ENCODE data around the gene SLC6A17.

GRCh38 chr1:110242062-110242461 lies 91.8 kb downstream of the SLC6A17 start:
- no peak for TF ChIP-seq CTCF (IDR thresholded peaks at IDR 0.05)
- no peak for TF ChIP-seq POLR2A (IDR thresholded peaks at IDR 0.05)
- no peak for TF ChIP-seq POLR2AphosphoS5 (IDR thresholded peaks at IDR 0.05)
- TF ChIP-seq EP300 (IDR thresholded peaks at IDR 0.05): no peak

Data from gastroesophageal sphincter (tissue), 3 donors.